Measurements from ENCODE around the gene FSTL4. TPM values are rescaled to one million over a fixed set of nuclear protein-coding genes. Genes with fewer than 3 reads are reported as not detected.

FSTL4 gene
- total and polyA plus RNA-seq, 4 donors: 0.08 to 1.4 (median 0.31) TPM

- H3K4me3 ChIP-seq: no peak overlapping the region
- H3K27ac ChIP-seq (ENCODE audit: low read depth in 1 of 2, low read length in 1 of 2): no peak overlapping the region
- H3K9ac ChIP-seq (ENCODE audit: insufficient read depth in 1 of 2, low read length in 2 of 2): no peak overlapping the region
- no peaks in the 10 kb centered on the region for H3K9me3 ChIP-seq (ENCODE audit: control insufficient read depth in 4 of 4, insufficient read depth in 3 of 4, low read length in 3 of 4)
- DNase-seq (no peak), ATAC-seq (ENCODE audit: insufficient read depth, low FRiP score) (no peak)
- TF ChIP-seq, protein P1, sequence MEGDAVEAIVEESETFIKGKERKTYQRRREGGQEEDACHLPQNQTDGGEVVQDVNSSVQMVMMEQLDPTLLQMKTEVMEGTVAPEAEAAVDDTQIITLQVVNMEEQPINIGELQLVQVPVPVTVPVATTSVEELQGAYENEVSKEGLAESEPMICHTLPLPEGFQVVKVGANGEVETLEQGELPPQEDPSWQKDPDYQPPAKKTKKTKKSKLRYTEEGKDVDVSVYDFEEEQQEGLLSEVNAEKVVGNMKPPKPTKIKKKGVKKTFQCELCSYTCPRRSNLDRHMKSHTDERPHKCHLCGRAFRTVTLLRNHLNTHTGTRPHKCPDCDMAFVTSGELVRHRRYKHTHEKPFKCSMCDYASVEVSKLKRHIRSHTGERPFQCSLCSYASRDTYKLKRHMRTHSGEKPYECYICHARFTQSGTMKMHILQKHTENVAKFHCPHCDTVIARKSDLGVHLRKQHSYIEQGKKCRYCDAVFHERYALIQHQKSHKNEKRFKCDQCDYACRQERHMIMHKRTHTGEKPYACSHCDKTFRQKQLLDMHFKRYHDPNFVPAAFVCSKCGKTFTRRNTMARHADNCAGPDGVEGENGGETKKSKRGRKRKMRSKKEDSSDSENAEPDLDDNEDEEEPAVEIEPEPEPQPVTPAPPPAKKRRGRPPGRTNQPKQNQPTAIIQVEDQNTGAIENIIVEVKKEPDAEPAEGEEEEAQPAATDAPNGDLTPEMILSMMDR (IDR thresholded peaks at IDR 0.05; ENCODE audit: control extremely low read depth, extremely low read depth): no peak
- peaks cover 0 to 3% (median 0%) of the 10 kb centered on the region in 5 donors for H3K4me1 ChIP-seq (ENCODE audit: control insufficient read depth in 5 of 5, insufficient read depth in 5 of 5, low read length in 5 of 5)
- H3K27me3 ChIP-seq (ENCODE audit: control insufficient read depth in 3 of 3, insufficient read depth in 3 of 3, low read length in 2 of 3): no peaks in the 10 kb centered on the region
- H3K36me3 ChIP-seq (ENCODE audit: control insufficient read depth in 4 of 4, insufficient read depth in 4 of 4, low read length in 4 of 4): no peaks in the 10 kb centered on the region
- 72 to 77% methylated on average over 8 of the region's 8 CpGs for WGBS, 2 donors
These were observed 242.1 kb downstream of the FSTL4 start for GRCh38 chr5:133370036-133370831.

- H3K9ac ChIP-seq (ENCODE audit: insufficient read depth in 1 of 2, low read length in 2 of 2): no peak overlapping the region
- H3K9me3 ChIP-seq (ENCODE audit: control insufficient read depth in 4 of 4, insufficient read depth in 3 of 4, low read length in 3 of 4): no peaks in the 10 kb centered on the region
- no peak for ATAC-seq (ENCODE audit: insufficient read depth, low FRiP score)
- TF ChIP-seq, protein P1 (IDR thresholded peaks at IDR 0.05; ENCODE audit: control extremely low read depth, extremely low read depth): no peak
- H3K4me3 ChIP-seq: no peak overlapping the region
- DNase-seq: no peak
- H3K4me1 ChIP-seq (ENCODE audit: control insufficient read depth in 5 of 5, insufficient read depth in 5 of 5, low read length in 5 of 5): peaks cover 0 to 3% (median 0%) of the 10 kb centered on the region in 5 donors
- no peak overlapping the region for H3K27ac ChIP-seq (ENCODE audit: low read depth in 1 of 2, low read length in 1 of 2)
- H3K27me3 ChIP-seq (ENCODE audit: control insufficient read depth in 3 of 3, insufficient read depth in 3 of 3, low read length in 2 of 3): no peaks in the 10 kb centered on the region
- no peaks in the 10 kb centered on the region for H3K36me3 ChIP-seq (ENCODE audit: control insufficient read depth in 4 of 4, insufficient read depth in 4 of 4, low read length in 4 of 4)
- 84 to 90% methylated on average over 7 of the region's 7 CpGs for WGBS, 2 donors
These were observed 243.2 kb downstream of the FSTL4 start for GRCh38 chr5:133368916-133369783.

- Histone ChIP-seq H3K27ac (ENCODE audit: low read depth in 1 of 2, low read length in 1 of 2) (no peak overlapping the region), H3K4me3 (no peak overlapping the region), H3K27me3 (ENCODE audit: control insufficient read depth in 3 of 3, insufficient read depth in 3 of 3, low read length in 2 of 3) (no peaks in the 10 kb centered on the region), H3K36me3 (ENCODE audit: control insufficient read depth in 4 of 4, insufficient read depth in 4 of 4, low read length in 4 of 4) (no peaks in the 10 kb centered on the region), H3K9me3 (ENCODE audit: control insufficient read depth in 4 of 4, insufficient read depth in 3 of 4, low read length in 3 of 4) (no peaks in the 10 kb centered on the region), H3K4me1 (ENCODE audit: control insufficient read depth in 5 of 5, insufficient read depth in 5 of 5, low read length in 5 of 5) (peaks cover 0 to 3% (median 0%) of the 10 kb centered on the region in 5 donors), H3K9ac (ENCODE audit: insufficient read depth in 1 of 2, low read length in 2 of 2) (no peak overlapping the region)
- WGBS, 2 donors: 58 to 79% methylated on average over 2 of the region's 2 CpGs
- DNase-seq: no peak
- no peak for ATAC-seq (ENCODE audit: insufficient read depth, low FRiP score)
- TF ChIP-seq, protein P1 (IDR thresholded peaks at IDR 0.05; ENCODE audit: control extremely low read depth, extremely low read depth): no peak
These were observed 244.4 kb downstream of the FSTL4 start for GRCh38 chr5:133367984-133368383.
